Naive thymus-derived CD4-positive, alpha-beta T cell (primary cell): ENCODE results near the gene IL17B. TPM values are rescaled to one million over a fixed set of nuclear protein-coding genes. Genes with fewer than 3 reads are reported as not detected.
A peak's percentile ranks its signal among the peaks of the same experiment; 100 is the strongest.

ENCODE experiments used
- ATAC-seq: fragments of 150-1000 bp; cut with Tn5 transposase; 2 replicates; pipeline ENCODE4 v1.10.0; 2021; ENCODE audit warnings: mild to moderate bottlenecking, moderate library complexity
- CTCF ChIA-PET: fragments of 350-600 bp; sonication (Branson Sonifier 250); formaldehyde crosslinking; loops from one replicate; lab custom pipeline; 2021; ENCODE audit warnings: antibody characterized with exemption; lab: Charles Lee
- POLR2A ChIA-PET: fragments of 350-600 bp; sonication (Branson Sonifier 250); formaldehyde crosslinking; loops from one replicate; lab custom pipeline; 2021; ENCODE audit warnings: antibody characterized with exemption, inconsistent platforms; lab: Charles Lee
- DNase-seq, 9 donors: peaks; one replicate each; pipeline versions ENCODE4 v3.0.0 to v3.0.0-alpha.2; 2020 to 2022; ENCODE audit warnings: mixed read lengths in 1 of 9
- H3K27ac ChIP-seq: one replicate; pipeline ENCODE4 v1.7.0; 2013; ENCODE audit warnings: mild to moderate bottlenecking, low read depth, low read length, moderate library complexity
- H3K27me3 ChIP-seq, 2 donors: one replicate each; pipeline ENCODE4 v1.7.0; 2013; ENCODE audit warnings: low read length in 2 of 2, mild to moderate bottlenecking in 2 of 2, moderate library complexity in 2 of 2; ENCODE audit not compliant: control insufficient read depth in 2 of 2, insufficient read depth in 2 of 2
- H3K36me3 ChIP-seq, 3 experiments: 1 replicate in 2 of 3; 2 replicates in 1 of 3; pipeline ENCODE4 v1.7.0; 2013; ENCODE audit warnings: low read length in 3 of 3, mild to moderate bottlenecking in 3 of 3, moderate library complexity in 1 of 3; ENCODE audit not compliant: insufficient read depth in 3 of 3, control insufficient read depth in 2 of 3
- H3K4me1 ChIP-seq, 2 donors: one replicate each; pipeline ENCODE4 v1.7.0; 2013; ENCODE audit warnings: low read length in 2 of 2, mild to moderate bottlenecking in 2 of 2, moderate library complexity in 1 of 2; ENCODE audit not compliant: control insufficient read depth in 2 of 2, insufficient read depth in 2 of 2
- H3K4me3 ChIP-seq: 2 replicates; pipeline ENCODE4 v1.7.0; 2013; ENCODE audit warnings: mild to moderate bottlenecking, low read length
- H3K9me3 ChIP-seq, 3 experiments: 1 replicate in 2 of 3; 2 replicates in 1 of 3; pipeline ENCODE4 v1.7.0; 2013; ENCODE audit warnings: low read length in 3 of 3; ENCODE audit not compliant: control insufficient read depth in 2 of 3
- H3K27ac Mint-ChIP-seq, 9 donors: one replicate each; pipeline ENCODE4 v1.8.0; 2020 to 2022; ENCODE audit warnings: mixed read lengths in 9 of 9, mild to moderate bottlenecking in 8 of 9, moderate library complexity in 5 of 9, inconsistent platforms in 2 of 9
- H3K27me3 Mint-ChIP-seq, 5 donors: one replicate each; pipeline ENCODE4 v1.8.0; 2021 to 2022; ENCODE audit warnings: mixed read lengths in 5 of 5, mild to moderate bottlenecking in 1 of 5
- H3K36me3 Mint-ChIP-seq, 5 donors: one replicate each; pipeline ENCODE4 v1.8.0; 2020 to 2022; ENCODE audit warnings: mixed read lengths in 5 of 5, mild to moderate bottlenecking in 3 of 5, inconsistent platforms in 1 of 5
- H3K4me1 Mint-ChIP-seq, 7 donors: one replicate each; pipeline ENCODE4 v1.8.0; 2020 to 2022; ENCODE audit warnings: mixed read lengths in 7 of 7, mild to moderate bottlenecking in 3 of 7, inconsistent platforms in 1 of 7
- H3K4me3 Mint-ChIP-seq, 10 donors: one replicate each; pipeline ENCODE4 v1.8.0; 2020 to 2022; ENCODE audit warnings: mild to moderate bottlenecking in 10 of 10, mixed read lengths in 10 of 10, moderate library complexity in 6 of 10, inconsistent platforms in 2 of 10
- H3K9me3 Mint-ChIP-seq, 11 donors: one replicate each; pipeline ENCODE4 v1.8.0; 2020 to 2022; ENCODE audit warnings: mixed read lengths in 11 of 11, mild to moderate bottlenecking in 4 of 11, inconsistent platforms in 1 of 11, moderate library complexity in 1 of 11
- intact Hi-C, 2 donors: fragments of 100-400 bp; cut with micrococcal nuclease; formaldehyde crosslinking; loops; one replicate each; pipeline ENCODE4 v1.15.1; 2023
- polyA plus RNA-seq, 2 donors: library from polyadenylated mRNA; unstranded; fragments of 300-500 nt; fragmentation: Illumina TruSeq; gene quantifications; one replicate each; pipeline ENCODE4 v1.2.3, GENCODE V29; 2021
- total RNA-seq, 6 experiments: library from RNA in 5 of 6; stranded (reverse) in 5 of 6; gene quantifications; 1 replicate in 5 of 6; 2 replicates in 1 of 6; pipeline ENCODE4 v1.2.3 and lab custom pipeline; 2021 to 2026

IL17B gene
- total and polyA plus RNA-seq, 7 experiments from 2014 or later, result not detected

- Histone ChIP-seq H3K4me3 (peak within 1 kb of the TSS; percentile 90), H3K4me1 (peaks cover 37 to 43% of the 10 kb centered on the region in 2 donors), H3K27ac (peak within 1 kb of the TSS; percentile 75), H3K36me3 (peaks cover 8 to 13% (median 13%) of the 10 kb centered on the region in 3 experiments), H3K27me3 (no peaks in the 10 kb centered on the region), H3K9me3 (no peaks in the 10 kb centered on the region)
- intact Hi-C loops, result loop anchor here (1.0 to 10.0 kb wide), 15 partner anchors 12 to 1739 kb away; partner anchors contain the start of genes ADRB2 (in 2 of the 2), CSNK1A1 (in 2 of the 2), PPARGC1B (in 2 of the 2) and TNIP1 (in 2 of the 2)
- ChIA-PET CTCF (interaction anchor here (0.6 to 5.0 kb wide), 10 partner anchors 8 to 89 kb away, joined by 3 to 24 read pairs (median 4); partner anchors contain the start of gene PCYOX1L), POLR2A (interaction anchor here (0.6 to 13.8 kb wide), 13 partner anchors 10 to 614 kb away, joined by 3 to 258 read pairs (median 5); partner anchors contain the start of genes CSNK1A1 and PCYOX1L)
- peak within 1 kb of the TSS; percentile 80 to 97 (median 93) for H3K4me3 Mint-ChIP-seq
- H3K27me3 Mint-ChIP-seq, result peaks cover 0 to 1% (median 0%) of the 10 kb centered on the region in 5 donors
- H3K9me3 Mint-ChIP-seq, result no peaks in the 10 kb centered on the region
- DNase-seq, result peak; percentile 62 to 90 (median 80)
- peaks cover 13 to 42% (median 26%) of the 10 kb centered on the region in 5 donors for H3K36me3 Mint-ChIP-seq
- peaks cover 47 to 69% (median 59%) of the 10 kb centered on the region in 7 donors for H3K4me1 Mint-ChIP-seq
- H3K27ac Mint-ChIP-seq, result peak within 1 kb of the TSS; percentile 89 to 95 (median 92)
- ATAC-seq, result peak; percentile 78
Observed at GRCh38 chr5:149345147-149345891, 33.8 kb downstream of the IL17B start, which contains the start of gene GRPEL2. Gene GRPEL2 (plus strand): TSS chr5:149345499. CDS start chr5:149345540, 41 bp downstream.

GRCh38 chr5:149344151-149344550, 34.9 kb downstream of the IL17B start:
- peaks cover 5 to 32% (median 18%) of the 10 kb centered on the region in 5 donors for H3K36me3 Mint-ChIP-seq
- H3K4me1 Mint-ChIP-seq, result peaks cover 39 to 58% (median 49%) of the 10 kb centered on the region in 7 donors
- H3K4me1 ChIP-seq, result peaks cover 32% of the 10 kb centered on the region in 2 donors
- H3K9me3 Mint-ChIP-seq, result no peaks in the 10 kb centered on the region
- intact Hi-C loops, result loop anchor here (2.0 to 10.0 kb wide), 9 partner anchors 45 to 1741 kb away; partner anchors contain the start of genes PPARGC1B (in 2 of the 2), TNIP1 (in 2 of the 2), ADRB2 (in 1 of the 2) and FBXO38 (in 1 of the 2)
- H3K4me3 ChIP-seq, result no peak overlapping the region
- ChIA-PET POLR2A (interaction anchor here (0.8 to 13.8 kb wide), 10 partner anchors 8 to 207 kb away, joined by 3 to 258 read pairs (median 5); partner anchors contain the start of genes CSNK1A1 and PCYOX1L), CTCF (interaction anchor here (0.8 to 5.0 kb wide), 7 partner anchors 11 to 90 kb away, joined by 3 to 24 read pairs (median 4); partner anchors contain the start of gene PCYOX1L)
- H3K27me3 Mint-ChIP-seq, result peaks cover 0 to 11% (median 0%) of the 10 kb centered on the region in 5 donors
- H3K27ac Mint-ChIP-seq, result peak overlapping the region; percentile 64 to 95 (median 92)
- H3K27ac ChIP-seq, result peak overlapping the region; percentile 75
- peak; percentile 11 for ATAC-seq
- H3K9me3 ChIP-seq, result no peaks in the 10 kb centered on the region
- H3K4me3 Mint-ChIP-seq, result peak overlapping the region; percentile 37 to 97 (median 62)
- no peaks in the 10 kb centered on the region for H3K27me3 ChIP-seq
- peaks cover 0 to 4% (median 2%) of the 10 kb centered on the region in 3 experiments for H3K36me3 ChIP-seq
- no peak for DNase-seq

- Histone ChIP-seq H3K27me3 (no peaks in the 10 kb centered on the region), H3K27ac (no peak overlapping the region), H3K9me3 (no peaks in the 10 kb centered on the region), H3K4me1 (peaks cover 9 to 11% of the 10 kb centered on the region in 2 donors), H3K36me3 (no peaks in the 10 kb centered on the region), H3K4me3 (no peak overlapping the region)
- CTCF ChIA-PET, result interaction anchor here (0.9 to 1.0 kb wide), 2 partner anchors 25 to 27 kb away, joined by 3 read pairs; no protein-coding TSS in a partner anchor
- POLR2A ChIA-PET, result interaction anchor here (1.5 to 13.8 kb wide), 3 partner anchors 9 to 210 kb away, joined by 3 to 258 read pairs (median 3); partner anchors contain the start of gene PCYOX1L
- Mint-ChIP-seq H3K9me3 (no peaks in the 10 kb centered on the region), H3K4me1 (peaks cover 18 to 35% (median 29%) of the 10 kb centered on the region in 7 donors), H3K27ac (peak overlapping the region in 3 of 9 donors; percentile 9 to 80 (median 26)), H3K4me3 (no peak overlapping the region), H3K27me3 (peaks cover 0 to 24% (median 4%) of the 10 kb centered on the region in 5 donors), H3K36me3 (peaks cover 0 to 15% (median 8%) of the 10 kb centered on the region in 5 donors)
- DNase-seq, result no peak
- intact Hi-C loops, result loop anchor here (10.0 kb wide), 3 partner anchors 393 to 1743 kb away; partner anchors contain the start of genes ADRB2 (in 1 of the 2), PPARGC1B (in 1 of the 2) and TNIP1 (in 1 of the 2)
- ATAC-seq, result no peak
Observed at GRCh38 chr5:149341876-149342275, 37.2 kb downstream of the IL17B start.

GRCh38 chr5:149340920-149341319, 38.2 kb downstream of the IL17B start:
- H3K9me3 Mint-ChIP-seq, result no peaks in the 10 kb centered on the region
- intact Hi-C loops, result loop anchor here (10.0 kb wide), 3 partner anchors 394 to 1744 kb away; partner anchors contain the start of genes ADRB2 (in 1 of the 2), PPARGC1B (in 1 of the 2) and TNIP1 (in 1 of the 2)
- H3K27ac ChIP-seq, result no peak overlapping the region
- ATAC-seq, result no peak
- no peak overlapping the region for H3K4me3 ChIP-seq
- DNase-seq, result no peak
- H3K4me1 Mint-ChIP-seq, result peaks cover 16 to 27% (median 23%) of the 10 kb centered on the region in 7 donors
- ChIA-PET CTCF (interaction anchor here (0.6 to 1.2 kb wide), 3 partner anchors 27 to 133 kb away, joined by 3 to 4 read pairs (median 3); no protein-coding TSS in a partner anchor), POLR2A (interaction anchor here (13.8 kb wide), 1 partner anchor 16 kb away, joined by 258 read pairs; the partner anchor contains the start of gene PCYOX1L)
- H3K4me1 ChIP-seq, result peaks cover 2 to 10% of the 10 kb centered on the region in 2 donors
- H3K27me3 ChIP-seq, result no peaks in the 10 kb centered on the region
- no peak overlapping the region for H3K27ac Mint-ChIP-seq
- no peak overlapping the region for H3K4me3 Mint-ChIP-seq
- peaks cover 0 to 11% (median 8%) of the 10 kb centered on the region in 5 donors for H3K36me3 Mint-ChIP-seq
- H3K27me3 Mint-ChIP-seq, result peaks cover 0 to 27% (median 4%) of the 10 kb centered on the region in 5 donors
- no peaks in the 10 kb centered on the region for H3K36me3 ChIP-seq
- no peaks in the 10 kb centered on the region for H3K9me3 ChIP-seq

GRCh38 chr5:149338364-149338763, 40.7 kb downstream of the IL17B start:
- peaks cover 0 to 19% (median 8%) of the 10 kb centered on the region in 5 donors for H3K36me3 Mint-ChIP-seq
- intact Hi-C loops, result no loop called here
- Histone ChIP-seq H3K27me3 (no peaks in the 10 kb centered on the region), H3K4me1 (peaks cover 0 to 2% of the 10 kb centered on the region in 2 donors), H3K9me3 (no peaks in the 10 kb centered on the region), H3K36me3 (no peaks in the 10 kb centered on the region), H3K27ac (no peak overlapping the region), H3K4me3 (no peak overlapping the region)
- POLR2A ChIA-PET, result no interaction called here
- H3K27ac Mint-ChIP-seq, result no peak overlapping the region
- peaks cover 0 to 8% (median 4%) of the 10 kb centered on the region in 7 donors for H3K4me1 Mint-ChIP-seq
- ATAC-seq (no peak), DNase-seq (no peak)
- H3K4me3 Mint-ChIP-seq, result no peak overlapping the region
- CTCF ChIA-PET, result no interaction called here
- H3K9me3 Mint-ChIP-seq, result no peaks in the 10 kb centered on the region
- peaks cover 0 to 35% (median 4%) of the 10 kb centered on the region in 5 donors for H3K27me3 Mint-ChIP-seq

GRCh38 chr5:149337736-149338135, 41.4 kb downstream of the IL17B start:
- Histone ChIP-seq H3K27me3 (no peaks in the 10 kb centered on the region), H3K27ac (no peak overlapping the region), H3K4me1 (no peaks in the 10 kb centered on the region), H3K4me3 (no peak overlapping the region), H3K9me3 (no peaks in the 10 kb centered on the region), H3K36me3 (no peaks in the 10 kb centered on the region)
- ChIA-PET POLR2A (no interaction called here), CTCF (no interaction called here)
- Mint-ChIP-seq H3K4me3 (no peak overlapping the region), H3K27me3 (peaks cover 0 to 35% (median 4%) of the 10 kb centered on the region in 5 donors), H3K36me3 (peaks cover 0 to 20% (median 9%) of the 10 kb centered on the region in 5 donors), H3K4me1 (peaks cover 0 to 5% (median 0%) of the 10 kb centered on the region in 7 donors), H3K27ac (peak overlapping the region in 1 of 9 donors; percentile 47), H3K9me3 (no peaks in the 10 kb centered on the region)
- DNase-seq, result no peak
- intact Hi-C loops, result no loop called here
- no peak for ATAC-seq
